ENCODE data around the gene WDR73.

DNA sequence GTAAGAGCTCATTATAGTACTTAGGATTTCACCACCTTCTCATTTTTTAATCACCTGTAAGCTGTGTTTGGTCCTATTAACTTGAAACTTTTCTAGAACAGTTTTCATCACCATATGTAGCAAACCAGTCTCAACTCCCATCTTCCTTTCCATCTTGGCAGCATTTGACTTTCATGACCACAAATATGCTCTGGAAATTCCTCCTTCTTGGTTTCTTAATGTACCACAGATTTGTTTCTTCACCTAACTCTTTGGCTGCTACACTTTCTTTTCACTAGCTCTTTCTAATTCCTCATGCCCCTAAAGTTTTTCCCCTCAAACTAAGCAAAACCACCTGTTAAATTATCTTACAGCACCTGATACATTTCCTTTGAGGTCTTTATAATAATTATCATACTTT, 17.1 kb upstream of the WDR73 start:
- no peak for TF ChIP-seq EZH2 (IDR thresholded peaks at IDR 0.05)
- TF ChIP-seq, protein P1, sequence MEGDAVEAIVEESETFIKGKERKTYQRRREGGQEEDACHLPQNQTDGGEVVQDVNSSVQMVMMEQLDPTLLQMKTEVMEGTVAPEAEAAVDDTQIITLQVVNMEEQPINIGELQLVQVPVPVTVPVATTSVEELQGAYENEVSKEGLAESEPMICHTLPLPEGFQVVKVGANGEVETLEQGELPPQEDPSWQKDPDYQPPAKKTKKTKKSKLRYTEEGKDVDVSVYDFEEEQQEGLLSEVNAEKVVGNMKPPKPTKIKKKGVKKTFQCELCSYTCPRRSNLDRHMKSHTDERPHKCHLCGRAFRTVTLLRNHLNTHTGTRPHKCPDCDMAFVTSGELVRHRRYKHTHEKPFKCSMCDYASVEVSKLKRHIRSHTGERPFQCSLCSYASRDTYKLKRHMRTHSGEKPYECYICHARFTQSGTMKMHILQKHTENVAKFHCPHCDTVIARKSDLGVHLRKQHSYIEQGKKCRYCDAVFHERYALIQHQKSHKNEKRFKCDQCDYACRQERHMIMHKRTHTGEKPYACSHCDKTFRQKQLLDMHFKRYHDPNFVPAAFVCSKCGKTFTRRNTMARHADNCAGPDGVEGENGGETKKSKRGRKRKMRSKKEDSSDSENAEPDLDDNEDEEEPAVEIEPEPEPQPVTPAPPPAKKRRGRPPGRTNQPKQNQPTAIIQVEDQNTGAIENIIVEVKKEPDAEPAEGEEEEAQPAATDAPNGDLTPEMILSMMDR (IDR thresholded peaks at IDR 0.05 in 2 of 3, conservative IDR thresholded peaks at IDR 0.05 in 1 of 3; ENCODE audit: borderline replicate concordance in 1 of 3, insufficient read depth in 1 of 3, low read depth in 2 of 3, low read length in 2 of 3): no peak
- TF ChIP-seq POLR2A (IDR thresholded peaks at IDR 0.05; ENCODE audit: borderline replicate concordance, extremely low read depth, insufficient read depth, insufficient read length): no peak
- no peak for TF ChIP-seq EZH2phosphoT487 (IDR thresholded peaks at IDR 0.05; ENCODE audit: borderline replicate concordance)
- TF ChIP-seq POLR2AphosphoS5 (IDR thresholded peaks at IDR 0.05; ENCODE audit: low read depth, low read length): no peak
- TF ChIP-seq RAD21 (IDR thresholded peaks at IDR 0.05; ENCODE audit: low read depth): no peak
